GM18502 (cell line): ENCODE measurements around the gene TAB2.
"Not testable (repeated sequence)": the region's sequence is repeated elsewhere in the genome, so short reads cannot be mapped to it uniquely, and the experiment has no call there.

Experiments
- ATAC-seq: cut with Tn5 transposase; IDR thresholded peaks from one replicate; pipeline ENCODE4 v1.9.1; 2021; ENCODE audit warnings: mild to moderate bottlenecking; ENCODE audit not compliant: unreplicated experiment, poor library complexity

TAB2 gene

GRCh38 chr6:149311766-149312165, 5.7 kb upstream of the TAB2 start:
- no peak for ATAC-seq

- no peak for ATAC-seq
Observed at GRCh38 chr6:149313070-149313469, 4.4 kb upstream of the TAB2 start.

GRCh38 chr6:149313861-149314260, 3.7 kb upstream of the TAB2 start:
- no peak for ATAC-seq

DNA sequence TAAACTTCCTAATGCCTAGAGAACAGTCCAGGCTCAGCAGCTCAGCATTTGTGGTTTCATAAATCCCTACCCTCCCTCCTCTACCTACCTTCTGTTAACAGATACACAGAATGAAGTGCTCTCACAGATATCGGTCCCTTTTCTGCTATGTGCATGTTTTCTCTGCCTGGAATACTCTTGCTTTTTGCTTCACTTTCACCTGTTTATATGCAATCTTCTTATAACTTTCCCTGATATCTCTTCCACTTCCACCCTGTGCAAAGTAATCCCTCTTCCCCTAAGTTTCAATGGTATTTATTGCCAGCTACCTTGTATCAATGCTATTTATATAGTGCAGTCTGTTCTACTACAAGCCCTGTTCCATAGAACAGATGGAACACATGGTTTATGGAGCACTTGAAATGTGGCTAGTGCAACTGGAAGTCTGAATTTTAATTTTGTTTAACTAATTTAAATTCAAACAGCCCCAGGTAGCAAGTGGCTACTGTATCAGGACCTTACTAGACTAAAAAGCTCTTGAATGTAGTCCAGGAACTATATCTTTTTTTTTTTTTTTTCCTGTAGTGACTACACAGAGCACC, 3.1 kb upstream of the TAB2 start:
- ATAC-seq: no peak

GRCh38 chr6:149316108-149316727, 1.3 kb upstream of the TAB2 start:
- ATAC-seq: no peak

DNA sequence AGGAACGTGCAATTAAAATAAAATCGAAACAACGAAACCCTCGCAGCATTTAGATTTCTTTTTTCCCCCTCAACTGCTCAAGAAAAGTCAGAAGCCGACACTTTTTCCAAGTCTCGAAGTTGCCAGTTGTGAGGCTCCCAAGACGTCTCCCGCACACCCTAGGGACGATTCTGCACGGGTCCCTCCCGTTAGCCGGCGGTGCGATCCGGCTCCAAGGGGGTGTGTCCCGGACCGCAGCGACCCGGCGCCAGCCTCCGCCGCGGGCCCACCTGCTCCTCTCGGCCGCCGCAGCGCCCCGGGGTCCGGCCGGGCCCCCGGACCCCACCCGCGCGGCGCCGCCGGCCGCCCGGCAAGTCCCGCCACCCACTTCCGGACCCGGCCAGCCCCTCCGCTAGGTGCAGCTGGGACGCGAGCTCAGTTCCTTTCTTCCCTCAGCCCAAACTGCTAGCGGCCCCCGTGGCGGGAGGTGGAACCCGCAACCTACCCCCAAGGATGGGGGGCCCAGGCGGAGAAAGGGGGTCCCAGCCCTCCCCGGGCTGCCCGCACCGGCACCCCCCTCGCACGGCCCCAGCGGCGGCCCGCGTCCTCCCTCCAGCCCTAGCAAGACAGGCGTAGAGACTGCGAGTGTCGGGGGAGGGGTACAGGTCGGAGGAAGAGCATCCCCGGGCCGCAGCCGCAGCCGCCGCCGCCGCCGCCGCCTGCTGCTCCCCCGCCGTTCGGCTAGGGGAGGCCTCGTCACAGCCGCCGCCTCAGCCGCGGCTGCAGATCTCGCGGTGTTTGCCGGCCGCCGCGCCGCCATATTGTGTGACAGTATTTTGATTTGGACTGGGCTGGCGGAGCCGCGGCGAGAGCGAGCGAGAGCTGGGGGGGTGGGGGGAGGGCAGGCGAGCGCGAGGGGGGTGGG, 520 bp upstream of the TAB2 start:
- peak; percentile 80 for ATAC-seq

- no peak for ATAC-seq
Observed at GRCh38 chr6:149318581-149319286, 1.2 kb downstream of the TAB2 start.

DNA sequence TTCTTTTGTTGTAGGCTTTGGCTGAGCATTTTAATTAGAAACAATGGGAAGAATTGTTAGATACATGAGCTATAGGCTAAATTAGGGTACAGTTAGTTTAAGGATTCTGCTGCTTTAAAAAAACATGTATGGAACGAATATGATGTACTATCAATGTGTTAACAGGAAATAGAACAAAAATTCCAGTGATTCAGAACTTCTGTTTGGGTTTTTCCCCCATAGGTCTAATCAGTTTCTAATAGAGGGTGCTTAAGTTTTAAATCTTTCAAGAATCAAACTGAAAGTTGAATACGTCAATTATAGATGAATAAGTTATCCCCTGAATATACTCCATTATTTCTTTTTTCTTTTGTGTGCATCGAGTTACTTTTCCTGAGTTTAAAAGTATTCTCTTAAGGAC, 1.9 kb downstream of the TAB2 start:
- ATAC-seq: no peak

GRCh38 chr6:149320016-149320415, 2.5 kb downstream of the TAB2 start:
- not testable (repeated sequence) for ATAC-seq

DNA sequence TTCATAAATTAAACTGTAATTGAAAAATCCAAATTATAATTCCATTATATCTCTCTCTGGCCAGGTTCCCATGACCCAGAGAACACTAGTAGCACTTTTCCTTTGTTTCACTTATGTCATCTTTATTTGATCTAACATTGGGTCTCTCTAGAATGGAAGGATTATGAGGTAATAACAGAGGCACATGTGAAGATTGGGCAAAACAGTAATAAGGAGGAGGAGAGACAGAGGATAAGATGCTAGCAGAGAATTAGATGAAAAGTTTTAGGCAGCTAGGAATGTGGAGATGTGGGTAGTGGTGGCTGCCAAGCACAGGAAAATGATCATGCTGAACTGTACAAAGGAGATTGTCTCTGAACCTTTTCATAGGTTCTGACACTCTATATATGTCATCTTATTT, 3.3 kb downstream of the TAB2 start:
- no peak for ATAC-seq

- ATAC-seq: no peak
Observed at GRCh38 chr6:149323353-149323752, 5.8 kb downstream of the TAB2 start.

GRCh38 chr6:149323925-149324324, 6.4 kb downstream of the TAB2 start:
- no peak for ATAC-seq

GRCh38 chr6:149324428-149324827, 6.9 kb downstream of the TAB2 start:
- ATAC-seq: no peak

- ATAC-seq: no peak
Observed at GRCh38 chr6:149325648-149326236, 8.2 kb downstream of the TAB2 start.

DNA sequence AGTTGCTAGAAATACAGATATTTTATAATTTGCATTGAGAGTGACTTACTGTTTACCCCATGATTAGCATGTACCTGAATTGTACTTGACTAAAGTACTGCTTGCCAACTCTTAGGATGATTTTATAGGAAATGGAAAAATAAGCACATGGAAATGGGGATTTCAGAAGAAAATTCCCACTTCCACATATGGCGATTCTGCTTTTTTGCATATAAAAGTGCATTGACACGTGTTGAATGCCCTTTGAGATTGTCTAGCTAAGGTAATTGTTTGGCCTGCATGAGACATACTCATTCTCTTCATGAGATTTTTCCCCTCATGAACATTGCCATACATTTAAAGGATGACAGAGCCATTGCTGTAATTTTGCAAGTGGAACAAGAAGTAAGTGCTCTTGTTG, 10.1 kb downstream of the TAB2 start:
- ATAC-seq: no peak

DNA sequence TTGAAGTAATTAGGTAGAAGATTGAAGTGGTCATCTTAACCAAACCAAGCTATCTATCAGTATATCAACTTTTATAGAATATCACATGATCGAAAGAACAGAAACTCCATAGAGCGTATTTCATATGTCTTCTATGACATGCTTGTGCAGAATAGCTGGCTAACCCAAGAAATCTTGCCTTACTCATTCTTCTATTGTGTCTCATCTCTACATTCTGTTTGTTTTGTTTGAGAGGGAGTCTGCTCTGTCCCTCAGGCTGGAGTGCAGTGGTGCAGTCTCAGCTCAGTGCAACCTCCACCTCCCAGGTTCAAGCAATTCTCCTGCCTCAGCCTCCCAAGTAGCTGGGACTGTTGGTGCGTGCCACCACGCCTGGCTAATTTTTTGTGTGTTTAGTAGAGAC, 10.6 kb downstream of the TAB2 start:
- ATAC-seq: no peak

- no peak for ATAC-seq
Observed at GRCh38 chr6:149329529-149329928, 12.0 kb downstream of the TAB2 start.

DNA sequence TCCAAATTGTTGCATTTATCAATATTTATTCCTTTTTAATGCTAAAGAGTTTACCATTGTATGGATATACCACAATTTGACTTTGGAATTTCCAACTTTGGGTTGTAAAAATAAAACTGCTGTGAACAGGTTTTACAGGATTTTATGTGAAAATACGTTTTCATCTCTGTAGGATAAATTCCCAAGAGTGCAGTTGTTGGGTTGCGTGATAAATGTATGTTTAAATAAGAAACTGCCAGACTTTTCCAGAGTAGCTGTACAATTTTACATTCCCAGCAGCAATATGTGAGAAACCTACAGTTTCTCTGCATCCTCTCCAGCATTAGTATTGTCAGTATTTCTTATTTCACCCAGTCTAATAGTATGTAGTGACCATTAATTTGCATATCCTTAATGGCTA, 12.6 kb downstream of the TAB2 start:
- ATAC-seq: no peak

DNA sequence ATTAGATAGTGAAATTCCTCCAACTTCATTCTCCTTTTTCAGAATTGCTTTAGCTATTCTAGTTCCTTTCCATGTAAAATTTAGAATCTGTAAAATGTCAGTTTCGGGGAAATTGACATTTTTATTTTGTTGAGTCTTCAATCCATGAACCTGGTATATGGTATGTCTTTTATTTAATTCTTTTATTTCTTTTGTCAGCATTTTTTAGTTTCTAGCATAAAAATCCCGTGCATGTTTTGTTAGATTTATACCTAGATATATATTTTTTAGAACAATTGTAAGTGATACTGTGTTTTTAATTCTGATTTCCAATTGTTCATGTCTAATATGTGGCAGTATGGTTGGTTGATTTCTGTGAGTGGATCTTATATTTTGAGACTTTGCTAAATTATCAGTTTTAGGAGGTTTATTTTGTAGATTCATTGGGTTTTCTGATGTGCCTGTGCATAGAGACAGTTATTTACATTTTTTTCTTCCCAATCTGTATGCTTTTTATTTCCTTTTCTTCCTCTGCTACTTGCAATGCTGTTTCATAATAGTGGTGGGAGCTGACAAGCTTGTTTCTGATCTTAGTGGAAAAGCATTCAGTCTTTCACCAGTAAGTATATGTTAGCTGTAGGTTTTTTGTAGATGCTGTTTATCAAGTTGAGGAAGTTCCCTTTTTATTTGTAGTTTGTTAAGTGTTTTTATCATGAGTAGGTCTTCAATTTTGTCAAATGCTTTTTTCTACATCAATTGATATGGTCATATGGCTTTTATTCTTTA, 13.7 kb downstream of the TAB2 start:
- no peak for ATAC-seq

DNA sequence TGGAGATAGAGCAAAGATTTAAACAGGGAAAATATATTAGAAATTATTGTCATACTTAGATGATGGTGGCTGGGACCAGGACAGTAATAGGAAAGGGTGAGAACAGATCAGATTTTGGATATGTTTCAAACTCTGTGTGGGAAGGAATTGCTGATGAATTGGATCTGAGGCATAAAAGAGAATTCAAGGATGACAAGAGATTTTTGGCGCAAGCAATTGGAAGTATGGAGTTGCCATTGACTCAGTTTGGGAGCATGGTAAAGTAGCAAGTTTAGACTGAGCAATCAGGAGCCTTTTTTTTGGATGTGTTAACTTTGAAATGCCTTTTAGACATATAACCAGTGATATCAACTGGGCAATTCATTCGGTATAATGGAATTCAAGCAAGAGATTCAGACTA, 14.4 kb downstream of the TAB2 start:
- no peak for ATAC-seq
